IPS DF 4.7 (cell line): ENCODE results near the gene OR13F1.
"Not testable (repeated sequence)": the region's sequence is repeated elsewhere in the genome, so short reads cannot be mapped to it uniquely, and the experiment has no call there.

Source experiments
- DNase-seq: peaks from one replicate; pipeline ENCODE4 v3.0.0-alpha.2; 2013; ENCODE audit warnings: low spot score; ENCODE audit errors: extremely low read depth

Gene OR13F1, protein sequence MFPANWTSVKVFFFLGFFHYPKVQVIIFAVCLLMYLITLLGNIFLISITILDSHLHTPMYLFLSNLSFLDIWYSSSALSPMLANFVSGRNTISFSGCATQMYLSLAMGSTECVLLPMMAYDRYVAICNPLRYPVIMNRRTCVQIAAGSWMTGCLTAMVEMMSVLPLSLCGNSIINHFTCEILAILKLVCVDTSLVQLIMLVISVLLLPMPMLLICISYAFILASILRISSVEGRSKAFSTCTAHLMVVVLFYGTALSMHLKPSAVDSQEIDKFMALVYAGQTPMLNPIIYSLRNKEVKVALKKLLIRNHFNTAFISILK

DNA sequence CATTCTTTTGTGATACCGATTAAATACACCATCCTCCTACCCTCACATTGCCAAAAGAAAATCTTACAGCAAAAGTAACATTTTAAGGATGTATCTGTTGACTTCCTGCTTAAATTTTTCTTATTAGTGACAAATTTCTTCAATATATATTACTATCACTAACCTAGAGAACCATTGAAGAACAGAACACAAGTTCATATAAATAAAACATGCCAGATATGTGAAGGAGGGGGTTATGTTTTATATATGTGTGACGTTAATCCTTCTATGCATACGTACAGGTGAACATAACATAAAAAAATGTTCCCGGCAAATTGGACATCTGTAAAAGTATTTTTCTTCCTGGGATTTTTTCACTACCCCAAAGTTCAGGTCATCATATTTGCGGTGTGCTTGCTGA, at the start of gene OR13F1:
OR13F1 (plus strand) TSS at position 301 of the 400 bp plus-strand sequence; CDS start at position 301, 0 bp downstream.
- no peak for DNase-seq

DNA sequence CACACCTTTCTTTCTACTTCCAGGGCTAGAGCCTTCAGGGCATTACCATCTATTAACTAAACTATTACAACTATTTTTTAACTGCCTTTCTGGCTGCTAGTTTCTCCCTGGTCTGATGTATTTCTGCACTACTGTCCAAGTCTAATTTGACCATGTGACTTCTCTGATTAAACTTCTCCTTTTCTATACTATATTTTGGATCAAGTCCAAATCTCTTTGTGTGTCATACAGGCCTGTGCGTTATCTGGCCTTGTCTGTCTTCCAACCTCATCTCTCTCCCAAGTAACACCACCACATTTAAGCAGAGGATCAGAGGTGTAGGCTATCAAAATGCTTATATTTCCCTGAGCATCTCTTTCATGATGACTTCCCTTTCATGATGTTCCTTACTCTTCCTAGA, 47.2 kb upstream of the OR13F1 start:
- DNase-seq, result no peak

DNA sequence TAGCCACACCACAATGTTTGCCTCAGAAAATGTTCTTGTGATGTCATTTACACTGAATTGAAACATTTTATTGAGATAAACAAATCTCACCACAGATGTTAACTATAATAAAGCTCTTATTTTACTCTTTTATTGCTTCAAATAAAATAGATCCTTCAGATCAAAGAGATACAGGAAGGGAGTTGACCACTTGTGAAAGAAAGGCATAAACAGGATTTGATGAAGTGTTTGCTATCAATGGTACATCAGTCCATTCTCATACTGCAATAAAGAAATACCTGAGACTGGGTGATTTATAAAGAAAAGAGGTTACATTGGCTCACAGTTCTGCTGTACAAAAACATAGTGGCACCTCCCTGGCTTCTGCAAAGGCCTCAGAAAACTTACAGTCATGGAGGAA, 40.2 kb upstream of the OR13F1 start:
- DNase-seq, result no peak

DNA sequence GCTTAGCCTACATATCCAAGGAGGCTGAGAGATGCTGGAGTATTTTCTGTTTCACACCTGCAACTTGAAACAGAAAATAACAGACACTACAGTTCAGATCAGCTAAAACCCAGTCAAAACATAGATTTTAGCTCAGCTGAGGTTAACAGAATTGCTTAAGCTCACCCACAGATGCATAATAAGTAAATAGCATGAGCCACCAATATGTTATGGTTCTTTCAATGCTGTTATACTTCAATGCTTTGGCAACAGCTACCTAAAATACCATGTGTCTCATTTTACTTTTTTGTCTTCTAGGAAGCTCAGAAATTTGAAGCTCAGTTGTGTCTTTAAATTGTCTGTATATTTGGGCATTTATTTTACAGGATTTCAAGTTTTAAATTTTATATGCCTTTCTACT, 35.8 kb upstream of the OR13F1 start:
- no peak for DNase-seq

DNA sequence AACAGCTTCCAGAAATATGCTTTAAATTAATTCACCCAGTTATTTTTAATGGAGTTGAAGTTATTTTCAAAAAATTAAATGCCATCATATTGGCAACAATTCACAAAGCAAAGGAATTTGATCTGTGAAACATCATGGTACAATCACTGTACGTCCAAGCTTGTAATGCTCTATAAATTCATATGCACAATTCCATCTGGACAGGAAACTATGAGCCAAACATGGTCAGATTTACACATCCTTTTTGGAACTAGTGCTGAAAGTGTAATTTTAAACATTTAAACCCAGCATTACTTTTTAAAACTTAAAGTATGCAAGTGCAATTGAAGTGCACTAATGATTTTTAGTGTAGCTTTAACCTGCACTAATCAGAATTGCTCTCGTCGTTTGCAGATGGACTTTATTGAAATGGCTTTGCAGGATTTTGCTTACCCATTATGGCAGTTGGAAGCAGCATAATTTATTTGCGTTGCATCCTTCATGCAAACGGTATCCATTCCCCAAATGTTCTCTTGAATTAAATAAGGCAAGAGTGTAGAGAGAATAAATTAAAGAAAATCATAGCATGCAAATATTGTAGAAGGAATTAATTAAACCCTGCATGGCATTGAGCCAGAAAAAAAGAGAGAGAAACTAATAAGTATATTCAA, 21.0 kb upstream of the OR13F1 start:
- no peak for DNase-seq

DNA sequence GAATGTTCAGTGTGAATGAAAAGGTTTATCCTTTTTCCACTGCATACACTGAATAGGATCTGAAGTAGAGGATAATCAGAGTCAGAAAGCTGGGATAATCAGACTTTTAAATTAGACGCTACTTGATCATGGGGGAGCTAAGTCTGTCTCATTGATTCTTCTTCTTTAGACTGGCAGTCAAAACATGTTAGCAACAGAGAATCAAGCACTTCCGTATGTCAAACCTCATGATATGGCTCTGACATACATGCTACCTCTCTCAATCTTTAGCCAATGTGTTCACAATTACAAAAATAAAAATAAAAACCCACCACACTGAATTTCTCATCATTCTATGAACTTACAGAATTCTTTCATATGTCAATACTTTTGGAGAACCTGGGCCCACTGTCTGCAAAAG, 19.0 kb upstream of the OR13F1 start:
- no peak for DNase-seq

DNA sequence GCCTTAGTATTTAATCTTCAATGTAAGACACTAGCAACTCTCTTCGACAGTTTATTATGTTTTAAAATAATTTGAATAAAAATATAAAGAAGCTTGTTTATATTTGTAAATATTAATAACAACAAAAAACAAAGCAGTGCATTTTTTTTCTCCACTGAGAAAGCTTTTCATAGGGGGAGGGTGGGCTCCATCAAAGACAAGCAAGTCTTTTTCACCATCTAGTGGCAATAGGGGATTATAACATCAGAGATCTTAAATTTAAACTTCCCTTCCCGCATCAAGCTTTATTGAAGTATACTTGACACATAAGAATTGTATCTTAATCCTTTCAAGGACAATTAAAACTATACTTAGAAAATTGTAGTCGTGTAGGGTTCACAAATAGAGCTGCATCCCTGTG, 9.3 kb upstream of the OR13F1 start:
- no peak for DNase-seq

DNA sequence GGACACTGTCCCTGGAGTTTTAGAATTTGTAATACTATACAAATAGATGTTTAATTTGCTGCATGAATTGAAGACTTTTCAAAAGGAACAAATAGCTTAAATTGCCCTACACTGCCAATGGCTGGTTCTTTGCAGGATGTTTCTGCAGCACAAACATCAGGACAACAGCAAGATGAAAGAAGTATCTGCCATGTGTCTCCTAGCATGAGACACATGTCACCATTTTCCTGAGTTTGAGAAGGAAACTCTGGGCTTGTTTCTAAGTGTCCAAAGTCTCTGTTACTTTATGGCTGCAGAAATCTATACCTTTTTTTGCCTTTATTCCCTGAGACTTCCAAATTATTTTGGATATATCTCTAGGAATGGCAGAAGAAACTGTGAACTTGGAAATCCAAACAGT, 623 bp upstream of the OR13F1 start:
- DNase-seq, result no peak

DNA sequence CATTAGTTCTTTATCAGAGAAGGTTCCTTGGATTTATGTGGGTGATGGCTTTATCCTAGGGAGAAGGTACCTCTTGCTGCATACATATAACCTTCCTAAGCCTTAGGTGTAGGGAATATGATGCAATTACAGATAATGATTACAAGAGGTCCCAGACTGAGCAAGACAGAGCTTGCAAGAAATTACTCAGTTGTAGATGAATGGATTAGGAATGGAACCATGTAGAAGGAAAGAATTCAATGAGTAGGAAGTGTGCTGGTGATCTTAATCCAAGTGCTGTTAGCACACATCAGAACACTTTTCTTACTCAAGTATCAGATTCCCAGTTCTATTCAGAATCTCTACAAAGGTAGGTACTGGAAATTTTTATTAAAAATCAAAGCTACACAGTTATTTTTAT, 2.5 kb downstream of the OR13F1 start:
- DNase-seq, result no peak

DNA sequence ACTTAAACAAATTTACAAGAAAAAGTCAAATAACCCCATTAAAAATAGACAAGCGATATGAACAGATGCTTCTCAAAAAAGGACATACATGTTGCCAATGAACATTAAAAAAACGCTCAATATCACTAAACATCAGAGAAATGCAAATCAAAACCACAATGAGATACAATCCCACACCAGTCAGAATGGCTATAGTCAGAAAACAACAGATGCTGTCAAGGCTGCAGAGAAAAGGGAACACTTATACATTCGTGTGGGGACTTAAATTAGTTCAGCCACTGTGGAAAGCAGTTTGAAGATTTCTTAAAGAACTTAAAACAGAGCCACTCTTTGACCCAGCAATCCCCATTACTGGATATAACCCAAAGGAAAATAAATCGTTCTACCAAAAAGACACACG, 10.8 kb downstream of the OR13F1 start:
- no peak for DNase-seq

DNA sequence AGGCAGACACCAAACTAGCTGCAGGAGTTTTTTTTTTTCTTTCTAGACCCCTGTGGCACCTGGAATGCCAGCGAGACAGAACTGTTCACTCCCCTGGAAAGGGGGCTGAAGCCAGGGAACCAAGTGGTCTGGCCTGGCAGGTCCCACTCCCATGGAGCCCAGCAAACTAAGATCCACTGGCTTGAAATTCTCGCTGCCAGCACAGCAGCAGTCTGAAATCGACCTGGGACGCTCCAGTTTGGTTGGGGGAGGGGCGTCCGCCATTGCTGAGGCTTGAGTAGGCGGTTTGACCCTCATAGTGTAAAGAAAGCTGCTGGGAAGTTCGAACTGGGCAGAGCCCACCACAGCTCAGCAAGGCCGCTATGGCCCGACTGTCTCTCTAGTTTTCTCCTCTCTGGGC, 16.2 kb downstream of the OR13F1 start:
- not testable (repeated sequence) for DNase-seq

DNA sequence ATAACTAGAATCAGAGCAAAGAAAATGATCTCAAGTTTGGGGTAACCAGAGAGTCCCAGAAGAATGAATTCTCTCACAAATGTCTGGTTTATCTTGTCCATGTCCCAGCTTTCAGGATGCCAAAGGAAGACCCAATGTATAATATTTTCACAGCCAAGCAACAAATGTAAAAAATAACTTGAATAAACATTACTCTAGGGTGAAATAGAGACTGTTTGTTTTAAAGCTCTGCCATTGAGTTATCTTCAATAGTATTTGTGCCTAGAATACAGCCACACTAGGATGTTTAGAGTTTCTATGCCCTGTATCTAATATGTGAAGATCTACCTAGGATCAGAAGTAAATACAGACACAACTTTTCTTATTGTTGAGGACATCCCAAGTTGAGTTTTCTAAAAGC, 23.0 kb downstream of the OR13F1 start, which contains the start of gene OR13C4:
OR13C4 (minus strand) TSS at position 101 of the 400 bp plus-strand sequence; CDS start at position 101, 0 bp downstream.
- no peak for DNase-seq

DNA sequence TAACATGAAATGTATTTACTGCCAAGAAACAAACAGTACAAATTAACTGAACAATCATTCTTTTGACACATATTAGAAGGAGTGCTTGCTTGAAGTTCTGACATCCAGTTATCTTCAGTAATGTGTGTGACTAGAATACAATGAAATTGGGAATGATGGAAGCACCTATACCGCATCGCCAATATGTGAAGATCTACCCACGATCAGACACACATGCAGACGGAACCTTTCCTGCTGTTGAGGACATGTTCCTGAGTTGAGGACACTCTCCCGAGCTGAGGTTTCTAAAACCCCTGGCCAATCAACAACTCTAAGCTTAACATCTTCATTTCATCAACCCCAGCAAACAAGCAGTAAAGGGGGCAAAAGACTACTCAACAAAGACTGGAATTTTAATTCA, 32.7 kb downstream of the OR13F1 start, which contains the start of gene OR13C3:
OR13C3 (minus strand) TSS at position 101 of the 400 bp plus-strand sequence. CDS start 133 bp downstream, outside the sequence.
- no peak for DNase-seq

DNA sequence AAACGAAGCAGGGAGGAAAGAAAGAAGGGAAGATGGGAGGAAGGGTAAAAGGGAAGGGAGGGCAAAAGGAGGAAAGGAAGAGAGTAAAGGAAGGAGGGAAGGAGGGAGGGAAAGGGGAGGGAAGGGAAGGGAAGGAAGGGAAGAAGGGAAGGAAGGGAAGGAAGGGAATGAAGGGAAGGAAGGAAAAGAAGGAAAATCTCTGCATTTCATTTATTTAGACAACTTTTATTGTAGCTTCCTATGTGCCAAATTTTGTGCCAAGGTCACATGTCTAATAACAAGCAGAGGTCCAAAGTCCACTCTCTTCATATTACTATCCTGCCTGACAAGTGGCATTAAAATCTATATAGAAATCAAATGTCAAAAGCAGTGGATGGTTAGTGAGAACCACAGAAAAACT, 35.2 kb downstream of the OR13F1 start:
- DNase-seq, result no peak

DNA sequence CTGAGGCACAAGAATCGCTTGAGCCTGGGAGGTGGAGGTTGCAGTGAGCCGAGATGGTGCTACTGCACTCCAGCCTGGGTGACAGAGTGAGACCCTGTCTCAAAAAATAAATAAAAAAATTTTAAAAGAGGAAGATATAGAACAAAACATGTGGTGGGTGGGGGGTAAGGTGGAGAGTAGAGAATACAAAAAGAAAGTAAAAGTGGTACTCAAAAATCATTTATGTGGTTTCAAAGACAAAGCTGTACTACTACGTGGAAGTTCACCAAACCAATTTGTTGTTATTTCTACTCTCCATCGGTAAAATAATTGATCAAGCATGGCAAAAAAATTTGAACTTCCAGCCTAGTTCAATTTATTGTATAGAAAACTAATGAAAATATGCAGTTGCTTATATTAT, 40.6 kb downstream of the OR13F1 start:
- no peak for DNase-seq

DNA sequence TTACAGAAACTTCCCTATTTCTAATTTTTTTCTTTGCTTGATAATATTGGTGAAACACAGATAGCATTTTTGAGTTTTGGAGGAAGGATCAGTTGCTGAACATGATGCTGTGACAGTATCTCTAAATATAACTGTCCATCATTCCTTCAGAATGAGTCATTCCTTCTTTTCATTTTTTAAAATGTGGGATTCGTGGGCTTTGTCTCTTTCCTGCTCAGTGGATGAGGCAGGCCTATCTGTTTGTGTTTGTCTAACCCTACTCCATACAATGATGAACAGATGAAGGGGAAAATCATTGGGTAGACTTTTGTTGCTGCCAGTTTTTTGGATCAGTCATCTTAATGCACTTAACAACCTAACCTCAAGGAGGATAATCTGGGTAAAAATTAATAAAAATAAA, 49.2 kb downstream of the OR13F1 start:
- DNase-seq, result no peak
